Keratinocyte (primary cell): ENCODE data around the gene ITGA3. TPM values are rescaled to one million over a fixed set of nuclear protein-coding genes. Genes with fewer than 3 reads are reported as not detected.
A peak's percentile ranks its signal among the peaks of the same experiment; 100 is the strongest.

Experiments used
- DNase-seq: peaks from one replicate; pipeline ENCODE4 v3.0.0-alpha.2; 2011; ENCODE audit warnings: low read depth, missing footprints, low spot score
- FAIRE-seq: peaks from 2 replicates; lab custom pipeline; 2011; peaks lifted over from hg19 to GRCh38; lab: Jason Lieb, UNC
- H2AFZ ChIP-seq: 2 replicates; pipeline ENCODE4 v1.6.0; 2012; ENCODE audit warnings: low read length, control low read depth, inconsistent platforms; ENCODE audit not compliant: control insufficient read depth
- H3K27ac ChIP-seq: 2 replicates; pipeline ENCODE4 v1.5.1; 2011; ENCODE audit warnings: low read length; ENCODE audit not compliant: control insufficient read depth, insufficient read depth
- H3K27me3 ChIP-seq: 3 replicates; pipeline ENCODE4 v1.6.0; 2011; ENCODE audit warnings: low read length; ENCODE audit not compliant: control insufficient read depth, insufficient read depth; ENCODE audit errors: extremely low read depth
- H3K36me3 ChIP-seq, 2 experiments: 2 replicates in 1 of 2; 3 replicates in 1 of 2; pipeline ENCODE4 v1.5.1; 2011; ENCODE audit warnings: low read length in 2 of 2, mild to moderate bottlenecking in 1 of 2; ENCODE audit not compliant: control insufficient read depth in 2 of 2, insufficient read depth in 2 of 2; ENCODE audit errors: extremely low read depth in 1 of 2
- H3K4me1 ChIP-seq: 3 replicates; pipeline ENCODE4 v1.5.1; 2011; ENCODE audit warnings: low read length; ENCODE audit not compliant: control insufficient read depth, insufficient read depth; ENCODE audit errors: extremely low read depth
- H3K4me2 ChIP-seq: 3 replicates; pipeline ENCODE4 v1.6.0; 2011; ENCODE audit warnings: low read depth, low read length; ENCODE audit not compliant: control insufficient read depth, insufficient read depth; ENCODE audit errors: extremely low read depth
- H3K4me3 ChIP-seq, 3 experiments: fragments of 200-600 bp in 1 of 3; sonication (generic) in 1 of 3; 2 replicates in 2 of 3; 3 replicates in 1 of 3; pipeline ENCODE4 v1.5.1; 2011 to 2016; ENCODE audit warnings: low read length in 3 of 3, mild to moderate bottlenecking in 3 of 3, control low read depth in 2 of 3, inconsistent platforms in 1 of 3, low read depth in 1 of 3, mixed read lengths in 1 of 3, mixed run types in 1 of 3, moderate library complexity in 1 of 3; ENCODE audit not compliant: control insufficient read depth in 2 of 3, insufficient read depth in 2 of 3; ENCODE audit errors: extremely low read depth in 1 of 3
- H3K79me2 ChIP-seq: 2 replicates; pipeline ENCODE4 v1.6.0; 2012; ENCODE audit warnings: low read length; ENCODE audit not compliant: control insufficient read depth, insufficient read depth
- H3K9ac ChIP-seq: 3 replicates; pipeline ENCODE4 v1.6.0; 2011; ENCODE audit warnings: low read length; ENCODE audit not compliant: control insufficient read depth, insufficient read depth; ENCODE audit errors: extremely low read depth
- H3K9me1 ChIP-seq: 3 replicates; pipeline ENCODE4 v1.6.0; 2011; ENCODE audit warnings: low read length; ENCODE audit not compliant: control insufficient read depth, insufficient read depth; ENCODE audit errors: extremely low read depth
- H3K9me3 ChIP-seq: 2 replicates; pipeline ENCODE4 v1.5.1; 2012; ENCODE audit warnings: low read depth, low read length; ENCODE audit not compliant: control insufficient read depth
- H4K20me1 ChIP-seq: 3 replicates; pipeline ENCODE4 v1.6.0; 2011; ENCODE audit warnings: low read length; ENCODE audit not compliant: control insufficient read depth, insufficient read depth; ENCODE audit errors: extremely low read depth
- EZH2 ChIP-seq: IDR thresholded peaks from one replicate; pipeline ENCODE4 v1.6.1; 2012; ENCODE audit warnings: inconsistent platforms, mild to moderate bottlenecking, low read length, moderate library complexity
- dilution Hi-C: fragments of 300-500 bp; cut with MboI; formaldehyde crosslinking; loops from one replicate; pipeline ENCODE4 v1.7.0; 2020; ENCODE audit warnings: low sequenced_read_pairs; ENCODE audit not compliant: extremely low pct_ligation_motif_present
- polyA plus RNA-seq, 5 experiments: library from polyadenylated mRNA; depleted of rRNA in 3 of 5; stranded (reverse) in 3 of 5; stranded (forward) in 1 of 5; unstranded in 1 of 5; fragments of >200 nt; gene quantifications; 1 replicate in 1 of 5; 2 replicates in 3 of 5; 3 replicates in 1 of 5; pipeline versions ENCODE4 v1.2.1 to v1.2.3, GENCODE V29; 2011 to 2012; ENCODE audit warnings: missing spikeins in 2 of 5, low read depth in 1 of 5, low replicate concordance in 1 of 5
- TF ChIP-seq, protein P1 (sequence below), 3 experiments: IDR thresholded peaks in 1 of 3; conservative IDR thresholded peaks in 1 of 3; optimal IDR thresholded peaks in 1 of 3; 2 replicates in 2 of 3; 3 replicates in 1 of 3; pipeline versions ENCODE3 to v1.5.1; 2011; ENCODE audit warnings: low read length in 3 of 3, mild to moderate bottlenecking in 3 of 3, moderate library complexity in 2 of 3, control low read depth in 1 of 3, inconsistent platforms in 1 of 3; ENCODE audit not compliant: insufficient read depth in 2 of 3; ENCODE audit errors: extremely low read depth in 1 of 3

ITGA3 gene
- polyA plus RNA-seq, 1 donor (not counting 4 experiments of a cell fraction or from before 2014, with no cell fraction given) = 427 TPM

- DNase-seq (no peak), FAIRE-seq (no peak)
- no peak overlapping the region for H3K4me3 ChIP-seq
- H4K20me1 ChIP-seq = no peaks in the 10 kb centered on the region
- H3K9ac ChIP-seq = no peak overlapping the region
- dilution Hi-C loops = no loop called here
- TF ChIP-seq EZH2 = no peak
- TF ChIP-seq, protein P1, sequence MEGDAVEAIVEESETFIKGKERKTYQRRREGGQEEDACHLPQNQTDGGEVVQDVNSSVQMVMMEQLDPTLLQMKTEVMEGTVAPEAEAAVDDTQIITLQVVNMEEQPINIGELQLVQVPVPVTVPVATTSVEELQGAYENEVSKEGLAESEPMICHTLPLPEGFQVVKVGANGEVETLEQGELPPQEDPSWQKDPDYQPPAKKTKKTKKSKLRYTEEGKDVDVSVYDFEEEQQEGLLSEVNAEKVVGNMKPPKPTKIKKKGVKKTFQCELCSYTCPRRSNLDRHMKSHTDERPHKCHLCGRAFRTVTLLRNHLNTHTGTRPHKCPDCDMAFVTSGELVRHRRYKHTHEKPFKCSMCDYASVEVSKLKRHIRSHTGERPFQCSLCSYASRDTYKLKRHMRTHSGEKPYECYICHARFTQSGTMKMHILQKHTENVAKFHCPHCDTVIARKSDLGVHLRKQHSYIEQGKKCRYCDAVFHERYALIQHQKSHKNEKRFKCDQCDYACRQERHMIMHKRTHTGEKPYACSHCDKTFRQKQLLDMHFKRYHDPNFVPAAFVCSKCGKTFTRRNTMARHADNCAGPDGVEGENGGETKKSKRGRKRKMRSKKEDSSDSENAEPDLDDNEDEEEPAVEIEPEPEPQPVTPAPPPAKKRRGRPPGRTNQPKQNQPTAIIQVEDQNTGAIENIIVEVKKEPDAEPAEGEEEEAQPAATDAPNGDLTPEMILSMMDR (optimal IDR thresholded peaks at IDR 0.05 in 1 of 3, IDR thresholded peaks at IDR 0.05 in 1 of 3, conservative IDR thresholded peaks at IDR 0.05 in 1 of 3; ENCODE audit: extremely low read depth in 1 of 3, insufficient read depth in 2 of 3, low read length in 3 of 3) = no peak
- H2AFZ ChIP-seq = no peak overlapping the region
- no peaks in the 10 kb centered on the region for H3K79me2 ChIP-seq
- H3K4me1 ChIP-seq = peaks cover 26% of the 10 kb centered on the region
- no peak overlapping the region for H3K27ac ChIP-seq
- no peaks in the 10 kb centered on the region for H3K27me3 ChIP-seq
- no peak overlapping the region for H3K4me2 ChIP-seq
- no peaks in the 10 kb centered on the region for H3K9me1 ChIP-seq
- peaks cover 13% of the 10 kb centered on the region for H3K9me3 ChIP-seq
- no peaks in the 10 kb centered on the region for H3K36me3 ChIP-seq
These were observed 31.1 kb upstream of the ITGA3 start for GRCh38 chr17:50024808-50025207.

GRCh38 chr17:50026046-50026675 is 29.7 kb upstream of the ITGA3 start:
- TF ChIP-seq EZH2 = no peak
- TF ChIP-seq, protein P1 (optimal IDR thresholded peaks at IDR 0.05 in 1 of 3, IDR thresholded peaks at IDR 0.05 in 1 of 3, conservative IDR thresholded peaks at IDR 0.05 in 1 of 3; ENCODE audit: extremely low read depth in 1 of 3, insufficient read depth in 2 of 3, low read length in 3 of 3) = no peak
- DNase-seq = no peak
- H2AFZ ChIP-seq = no peak overlapping the region
- H3K79me2 ChIP-seq = no peaks in the 10 kb centered on the region
- FAIRE-seq = no peak
- H3K36me3 ChIP-seq = no peaks in the 10 kb centered on the region
- no peak overlapping the region for H3K27ac ChIP-seq
- H3K4me1 ChIP-seq = peaks cover 26% of the 10 kb centered on the region
- H3K4me2 ChIP-seq = peak overlapping the region; percentile 98
- dilution Hi-C loops = no loop called here
- H3K4me3 ChIP-seq = no peak overlapping the region
- no peaks in the 10 kb centered on the region for H3K27me3 ChIP-seq
- H4K20me1 ChIP-seq = no peaks in the 10 kb centered on the region
- H3K9me1 ChIP-seq = no peaks in the 10 kb centered on the region
- H3K9ac ChIP-seq = peak overlapping the region; percentile 6
- peaks cover 13% of the 10 kb centered on the region for H3K9me3 ChIP-seq
